Ishikawa (cell line): ENCODE measurements around the gene TNFRSF25.
A peak's percentile ranks its signal among the peaks of the same experiment; 100 is the strongest.

Experiments used
- CEBPB ChIP-seq: IDR thresholded peaks from 2 replicates; pipeline ENCODE4 v1.6.1; 2012
- CREB1 ChIP-seq: IDR thresholded peaks from 2 replicates; pipeline ENCODE4 v1.6.1; 2012; ENCODE audit warnings: low read depth
- EGR1 ChIP-seq: IDR thresholded peaks from 2 replicates; pipeline ENCODE4 v1.6.1; 2012
- EP300 ChIP-seq: IDR thresholded peaks from 2 replicates; pipeline ENCODE4 v1.6.1; 2012; ENCODE audit warnings: borderline replicate concordance
- FOXM1 ChIP-seq: IDR thresholded peaks from 2 replicates; pipeline ENCODE4 v1.6.1; 2012; ENCODE audit warnings: low read depth, borderline replicate concordance
- NFIC ChIP-seq: IDR thresholded peaks from 2 replicates; pipeline ENCODE4 v1.6.1; 2012
- RAD21 ChIP-seq: IDR thresholded peaks from 2 replicates; pipeline ENCODE4 v1.6.1; 2012; ENCODE audit warnings: low read depth
- TAF1 ChIP-seq: IDR thresholded peaks from 2 replicates; pipeline ENCODE4 v1.6.1; 2012; ENCODE audit warnings: low read depth, mild to moderate bottlenecking
- TCF12 ChIP-seq: IDR thresholded peaks from 2 replicates; pipeline ENCODE4 v1.6.1; 2012; ENCODE audit warnings: low read depth
- TEAD4 ChIP-seq: IDR thresholded peaks from 2 replicates; pipeline ENCODE4 v1.6.1; 2012
- YY1 ChIP-seq: IDR thresholded peaks from 2 replicates; pipeline ENCODE4 v1.6.1; 2012; ENCODE audit warnings: low read depth
- ZBTB7A ChIP-seq: IDR thresholded peaks from 2 replicates; pipeline ENCODE4 v1.6.1; 2012; ENCODE audit warnings: low read depth
- TF ChIP-seq, protein P1 (sequence below): IDR thresholded peaks from 2 replicates; pipeline ENCODE4 v1.6.1; 2012
- TF ChIP-seq, protein P2 (sequence below): IDR thresholded peaks from 2 replicates; pipeline ENCODE4 v1.6.1; 2012
- TF ChIP-seq, protein P3 (sequence below): IDR thresholded peaks from 2 replicates; pipeline ENCODE4 v1.6.1; 2012; ENCODE audit warnings: low read depth, mild to moderate bottlenecking

Gene TNFRSF25

DNA sequence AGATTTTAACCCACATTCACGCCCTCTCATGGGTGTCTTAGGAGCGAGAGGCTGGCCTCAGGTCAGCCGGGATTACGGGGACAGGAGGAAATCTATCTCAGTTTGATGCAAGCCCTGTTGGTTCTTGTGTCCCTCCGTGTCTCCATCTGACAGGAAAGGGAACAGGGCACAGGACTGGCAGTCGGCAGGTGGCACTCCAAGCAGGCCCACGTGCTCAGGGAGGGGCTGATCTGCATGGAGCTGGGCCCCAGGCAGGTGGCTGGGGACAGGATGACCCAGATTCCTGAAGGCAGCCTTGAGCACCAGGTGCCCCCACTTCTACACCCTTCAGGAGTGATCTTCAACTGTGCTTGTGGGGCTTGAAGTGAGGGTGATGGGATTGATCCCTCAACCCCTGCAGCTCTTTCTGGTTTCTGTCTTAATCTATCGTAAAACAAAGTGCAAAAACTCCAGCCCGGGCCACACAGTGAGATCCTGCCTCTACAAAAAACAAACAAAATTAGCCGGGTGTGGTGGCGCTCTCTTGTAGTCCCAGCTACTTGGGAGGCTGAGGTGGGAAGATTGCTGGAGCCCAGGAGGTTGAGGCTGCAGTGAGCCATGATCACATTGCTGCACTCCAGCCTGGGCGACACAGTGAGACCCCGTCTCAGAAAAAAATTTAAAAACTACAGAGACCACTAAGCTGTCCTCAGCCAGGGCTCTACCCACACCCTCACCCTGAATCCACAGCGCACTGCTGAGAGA is 17.2 kb upstream of the TNFRSF25 start:
- TF ChIP-seq YY1 (no peak), EGR1 (no peak), EP300 (no peak)
- TF ChIP-seq, protein P1, sequence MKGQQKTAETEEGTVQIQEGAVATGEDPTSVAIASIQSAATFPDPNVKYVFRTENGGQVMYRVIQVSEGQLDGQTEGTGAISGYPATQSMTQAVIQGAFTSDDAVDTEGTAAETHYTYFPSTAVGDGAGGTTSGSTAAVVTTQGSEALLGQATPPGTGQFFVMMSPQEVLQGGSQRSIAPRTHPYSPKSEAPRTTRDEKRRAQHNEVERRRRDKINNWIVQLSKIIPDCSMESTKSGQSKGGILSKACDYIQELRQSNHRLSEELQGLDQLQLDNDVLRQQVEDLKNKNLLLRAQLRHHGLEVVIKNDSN, result peak; percentile 64; the same call in 1 of the 2 replicates
- TF ChIP-seq, protein P2, sequence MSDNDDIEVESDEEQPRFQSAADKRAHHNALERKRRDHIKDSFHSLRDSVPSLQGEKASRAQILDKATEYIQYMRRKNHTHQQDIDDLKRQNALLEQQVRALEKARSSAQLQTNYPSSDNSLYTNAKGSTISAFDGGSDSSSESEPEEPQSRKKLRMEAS, result peak; percentile 21; the same call in 1 of the 2 replicates

DNA sequence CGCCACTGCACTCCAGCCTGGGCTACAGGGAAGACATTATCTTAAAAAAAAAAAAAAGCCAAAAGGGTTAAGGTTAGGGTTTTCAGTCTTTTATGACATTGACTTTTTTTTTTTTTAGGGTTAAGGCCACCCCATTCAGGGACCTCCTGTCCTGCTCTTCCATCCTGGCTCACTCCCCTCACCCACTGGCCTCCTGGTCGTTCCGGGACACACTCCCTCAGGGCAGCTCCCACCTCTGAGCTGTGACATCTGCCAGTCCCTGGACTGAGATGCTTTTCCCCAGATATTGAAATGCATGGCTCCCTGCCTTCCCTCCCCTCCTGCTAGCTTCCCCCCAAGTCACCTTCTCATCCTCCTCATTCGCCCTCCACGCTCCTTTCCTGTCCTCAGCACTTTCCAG is 15.8 kb upstream of the TNFRSF25 start:
- TF ChIP-seq TEAD4 (no peak), TAF1 (no peak), CEBPB (no peak), NFIC (no peak), FOXM1 (no peak), RAD21 (no peak), EP300 (no peak), YY1 (no peak), ZBTB7A (no peak), CREB1 (no peak), TCF12 (no peak), EGR1 (no peak)
- TF ChIP-seq, protein P3, sequence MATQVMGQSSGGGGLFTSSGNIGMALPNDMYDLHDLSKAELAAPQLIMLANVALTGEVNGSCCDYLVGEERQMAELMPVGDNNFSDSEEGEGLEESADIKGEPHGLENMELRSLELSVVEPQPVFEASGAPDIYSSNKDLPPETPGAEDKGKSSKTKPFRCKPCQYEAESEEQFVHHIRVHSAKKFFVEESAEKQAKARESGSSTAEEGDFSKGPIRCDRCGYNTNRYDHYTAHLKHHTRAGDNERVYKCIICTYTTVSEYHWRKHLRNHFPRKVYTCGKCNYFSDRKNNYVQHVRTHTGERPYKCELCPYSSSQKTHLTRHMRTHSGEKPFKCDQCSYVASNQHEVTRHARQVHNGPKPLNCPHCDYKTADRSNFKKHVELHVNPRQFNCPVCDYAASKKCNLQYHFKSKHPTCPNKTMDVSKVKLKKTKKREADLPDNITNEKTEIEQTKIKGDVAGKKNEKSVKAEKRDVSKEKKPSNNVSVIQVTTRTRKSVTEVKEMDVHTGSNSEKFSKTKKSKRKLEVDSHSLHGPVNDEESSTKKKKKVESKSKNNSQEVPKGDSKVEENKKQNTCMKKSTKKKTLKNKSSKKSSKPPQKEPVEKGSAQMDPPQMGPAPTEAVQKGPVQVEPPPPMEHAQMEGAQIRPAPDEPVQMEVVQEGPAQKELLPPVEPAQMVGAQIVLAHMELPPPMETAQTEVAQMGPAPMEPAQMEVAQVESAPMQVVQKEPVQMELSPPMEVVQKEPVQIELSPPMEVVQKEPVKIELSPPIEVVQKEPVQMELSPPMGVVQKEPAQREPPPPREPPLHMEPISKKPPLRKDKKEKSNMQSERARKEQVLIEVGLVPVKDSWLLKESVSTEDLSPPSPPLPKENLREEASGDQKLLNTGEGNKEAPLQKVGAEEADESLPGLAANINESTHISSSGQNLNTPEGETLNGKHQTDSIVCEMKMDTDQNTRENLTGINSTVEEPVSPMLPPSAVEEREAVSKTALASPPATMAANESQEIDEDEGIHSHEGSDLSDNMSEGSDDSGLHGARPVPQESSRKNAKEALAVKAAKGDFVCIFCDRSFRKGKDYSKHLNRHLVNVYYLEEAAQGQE, result no peak
- TF ChIP-seq, protein P1, result no peak
- TF ChIP-seq, protein P2, result no peak

DNA sequence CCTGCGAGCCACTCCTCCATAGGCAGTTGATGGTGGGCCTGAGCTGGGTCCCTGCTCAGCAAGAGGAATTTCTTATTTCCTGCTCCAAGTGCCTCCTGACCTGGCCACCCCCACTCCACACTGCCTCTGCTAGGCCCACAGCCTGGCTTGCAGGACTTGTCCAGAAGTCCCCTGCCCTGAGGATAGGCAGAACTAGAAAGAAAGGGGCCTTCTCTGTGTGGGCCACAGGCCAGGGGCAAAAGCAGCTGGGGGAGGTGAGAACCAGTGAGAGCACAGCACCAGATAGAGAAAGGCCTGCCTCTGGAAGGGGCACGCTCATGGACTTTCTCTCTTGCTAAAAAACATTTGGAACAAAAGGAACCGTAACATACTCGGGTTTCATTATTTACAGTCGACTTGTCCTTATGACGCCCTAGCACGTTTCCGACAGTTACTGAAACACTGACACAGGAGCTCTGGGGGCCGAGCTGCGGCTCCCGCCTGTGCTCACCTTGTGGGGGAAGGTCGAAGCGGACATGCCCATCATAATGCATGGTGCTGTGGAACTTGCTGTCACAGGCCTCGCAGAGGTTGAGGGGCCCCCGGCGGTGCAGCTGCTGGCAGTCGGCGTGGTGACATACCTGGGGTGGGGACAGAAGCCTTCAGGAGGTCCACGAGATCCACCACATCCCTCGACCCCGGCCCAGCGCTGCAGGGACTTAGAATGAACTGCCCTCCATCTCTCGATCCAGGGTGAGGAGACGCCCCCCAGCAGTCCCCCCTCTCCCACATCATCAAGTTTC is 11.3 kb upstream of the TNFRSF25 start:
- TF ChIP-seq TAF1 (no peak), YY1 (no peak), TCF12 (no peak), EP300 (no peak), TEAD4 (no peak), CEBPB (no peak), ZBTB7A (no peak)
- TF ChIP-seq, protein P2, result no peak
- TF ChIP-seq, protein P1, result no peak
- TF ChIP-seq, protein P3, result no peak

DNA sequence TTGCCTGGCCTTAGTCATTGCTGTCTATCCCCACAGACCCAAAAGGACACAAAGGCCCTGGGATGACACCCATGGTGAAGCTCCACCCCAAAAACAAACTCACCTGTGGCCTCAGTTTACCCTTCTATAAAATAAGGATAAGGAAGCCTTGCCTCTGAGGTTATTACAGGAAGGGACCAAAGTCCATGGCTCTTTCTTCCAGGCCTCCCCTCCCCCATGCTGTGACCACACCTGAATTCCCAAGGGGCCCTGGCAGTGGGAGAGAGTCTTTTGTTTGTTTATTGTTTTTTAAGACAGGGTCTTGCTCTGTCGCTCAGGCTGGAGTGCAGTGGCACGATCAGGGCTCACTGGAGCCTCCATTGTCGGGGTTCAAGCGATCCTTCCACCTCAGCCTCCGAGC is 10.5 kb upstream of the TNFRSF25 start:
- no peak for TF ChIP-seq TEAD4
- TF ChIP-seq ZBTB7A, result no peak
- TF ChIP-seq CREB1, result no peak
- TF ChIP-seq YY1, result no peak
- TF ChIP-seq FOXM1, result no peak
